Measurements from ENCODE around the gene TRH.

The TRH gene

GRCh38 chr3:129950318-129951046 lies 24.0 kb upstream of the TRH start:
- DNase-seq (ENCODE audit: low read depth) = no peak
- TF ChIP-seq, protein P1, sequence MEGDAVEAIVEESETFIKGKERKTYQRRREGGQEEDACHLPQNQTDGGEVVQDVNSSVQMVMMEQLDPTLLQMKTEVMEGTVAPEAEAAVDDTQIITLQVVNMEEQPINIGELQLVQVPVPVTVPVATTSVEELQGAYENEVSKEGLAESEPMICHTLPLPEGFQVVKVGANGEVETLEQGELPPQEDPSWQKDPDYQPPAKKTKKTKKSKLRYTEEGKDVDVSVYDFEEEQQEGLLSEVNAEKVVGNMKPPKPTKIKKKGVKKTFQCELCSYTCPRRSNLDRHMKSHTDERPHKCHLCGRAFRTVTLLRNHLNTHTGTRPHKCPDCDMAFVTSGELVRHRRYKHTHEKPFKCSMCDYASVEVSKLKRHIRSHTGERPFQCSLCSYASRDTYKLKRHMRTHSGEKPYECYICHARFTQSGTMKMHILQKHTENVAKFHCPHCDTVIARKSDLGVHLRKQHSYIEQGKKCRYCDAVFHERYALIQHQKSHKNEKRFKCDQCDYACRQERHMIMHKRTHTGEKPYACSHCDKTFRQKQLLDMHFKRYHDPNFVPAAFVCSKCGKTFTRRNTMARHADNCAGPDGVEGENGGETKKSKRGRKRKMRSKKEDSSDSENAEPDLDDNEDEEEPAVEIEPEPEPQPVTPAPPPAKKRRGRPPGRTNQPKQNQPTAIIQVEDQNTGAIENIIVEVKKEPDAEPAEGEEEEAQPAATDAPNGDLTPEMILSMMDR (IDR thresholded peaks at IDR 0.05; ENCODE audit: insufficient read depth, low read depth, low read length, missing control alignments) = no peak
- no peak overlapping the region for H3K4me3 ChIP-seq (ENCODE audit: low read length)

DNA sequence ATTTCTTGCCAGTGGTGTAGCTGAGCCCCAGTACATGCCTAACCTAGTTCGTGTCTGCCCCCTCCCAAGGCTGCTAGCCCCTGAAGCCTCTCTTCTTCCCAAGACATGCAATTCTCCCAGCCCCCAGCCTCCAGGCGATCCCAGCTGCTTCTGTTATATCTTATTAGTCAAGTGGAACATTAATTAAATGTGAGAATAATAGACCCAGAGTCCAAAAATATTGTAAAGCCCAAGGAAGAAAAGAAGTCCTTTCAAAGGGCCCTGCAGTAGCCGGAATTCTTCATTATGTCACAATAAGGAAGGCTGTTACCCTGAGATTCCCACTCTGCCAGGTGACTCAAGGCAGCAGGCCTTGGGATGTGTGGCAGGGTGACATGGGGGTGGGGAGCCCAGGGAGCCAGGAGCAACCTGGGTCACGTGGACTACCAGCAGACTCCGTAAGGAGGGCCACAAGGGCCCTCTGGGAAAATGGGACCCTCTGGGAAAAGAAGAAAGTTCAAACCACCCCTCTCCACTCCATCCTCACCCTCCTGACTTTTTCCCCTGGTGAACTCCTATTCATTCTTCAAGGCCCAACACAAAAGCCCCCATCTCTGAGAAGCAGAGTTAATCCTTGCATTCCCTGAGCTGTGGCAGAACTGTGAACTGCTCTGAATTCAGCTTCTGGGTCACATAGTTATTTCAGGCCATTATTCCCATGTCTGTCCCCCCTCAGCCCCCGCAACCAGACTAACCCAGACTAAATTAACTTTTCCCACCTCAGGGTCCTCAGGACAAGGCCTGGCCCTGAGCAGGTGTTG lies 21.8 kb upstream of the TRH start:
- no peak for DNase-seq (ENCODE audit: low read depth)
- TF ChIP-seq, protein P1 (IDR thresholded peaks at IDR 0.05; ENCODE audit: insufficient read depth, low read depth, low read length, missing control alignments) = no peak

DNA sequence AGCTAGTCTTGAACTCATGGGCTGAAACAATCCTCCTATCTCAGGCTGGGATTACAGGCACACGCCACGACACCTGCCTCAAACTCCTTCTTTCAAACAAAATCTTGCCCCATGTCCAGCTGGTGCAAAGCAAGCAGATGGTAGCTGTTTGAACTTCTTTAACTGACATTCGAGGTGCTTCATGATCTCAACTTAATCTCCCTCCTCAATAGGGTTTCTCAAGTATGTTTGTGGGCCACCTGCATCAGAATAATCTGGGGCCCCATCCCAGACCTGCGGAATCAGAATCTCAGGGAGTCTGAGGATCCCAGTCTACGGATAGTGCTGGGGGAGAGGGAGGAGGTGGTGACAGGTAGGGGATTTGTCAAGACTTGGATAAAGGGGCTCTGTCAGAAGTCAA lies 20.9 kb upstream of the TRH start:
- no peak for DNase-seq (ENCODE audit: low read depth)
- TF ChIP-seq, protein P1 (IDR thresholded peaks at IDR 0.05; ENCODE audit: insufficient read depth, low read depth, low read length, missing control alignments) = no peak
- no peak overlapping the region for H3K4me3 ChIP-seq (ENCODE audit: low read length)

More for the DNA sequence above, 21.8 kb upstream of the TRH start:
- H3K4me3 ChIP-seq (ENCODE audit: low read length) = no peak overlapping the region

DNA sequence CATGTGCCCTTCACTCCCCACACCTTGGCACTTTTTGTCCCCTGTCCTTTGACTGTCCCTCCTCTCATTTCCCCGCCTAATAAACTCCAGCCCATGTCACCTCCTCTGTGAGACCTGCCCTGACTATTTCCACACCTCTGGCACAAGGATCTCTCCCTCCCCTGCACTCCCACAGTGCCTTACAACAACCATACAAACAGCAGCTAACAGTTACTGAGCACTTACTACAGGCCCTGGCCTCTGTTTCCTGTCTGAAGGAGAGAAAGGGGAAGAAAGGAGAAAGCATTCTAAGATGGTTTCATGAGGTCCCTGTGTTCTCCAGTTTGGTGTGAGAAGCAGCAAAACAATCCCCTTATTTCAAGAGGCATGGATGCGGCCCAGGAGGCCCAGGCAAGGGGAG lies 20.0 kb upstream of the TRH start:
- no peak overlapping the region for H3K4me3 ChIP-seq (ENCODE audit: low read length)
- TF ChIP-seq, protein P1 (IDR thresholded peaks at IDR 0.05; ENCODE audit: insufficient read depth, low read depth, low read length, missing control alignments) = no peak
- DNase-seq (ENCODE audit: low read depth) = no peak

DNA sequence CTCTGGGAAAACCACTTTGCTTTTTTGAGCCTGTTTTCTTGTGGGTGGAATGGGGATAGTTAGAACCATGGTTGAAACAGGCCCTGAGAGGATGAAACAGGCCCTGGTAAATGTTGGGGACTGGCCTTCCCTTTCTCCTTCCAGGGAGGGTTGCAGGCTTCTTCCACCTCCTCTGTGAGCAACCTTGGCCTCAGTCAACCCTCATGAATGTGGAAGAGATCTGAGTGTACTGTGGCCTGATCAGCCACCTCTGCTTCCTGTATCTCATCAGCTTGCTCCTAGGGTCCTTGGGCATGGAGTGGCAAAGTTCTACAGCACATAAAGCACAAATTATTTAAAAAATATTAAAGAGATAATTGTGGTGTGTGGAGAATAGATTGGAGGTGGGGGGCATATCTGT lies 17.6 kb upstream of the TRH start:
- TF ChIP-seq, protein P1 (IDR thresholded peaks at IDR 0.05; ENCODE audit: insufficient read depth, low read depth, low read length, missing control alignments) = no peak
- DNase-seq (ENCODE audit: low read depth) = no peak
- H3K4me3 ChIP-seq (ENCODE audit: low read length) = no peak overlapping the region

DNA sequence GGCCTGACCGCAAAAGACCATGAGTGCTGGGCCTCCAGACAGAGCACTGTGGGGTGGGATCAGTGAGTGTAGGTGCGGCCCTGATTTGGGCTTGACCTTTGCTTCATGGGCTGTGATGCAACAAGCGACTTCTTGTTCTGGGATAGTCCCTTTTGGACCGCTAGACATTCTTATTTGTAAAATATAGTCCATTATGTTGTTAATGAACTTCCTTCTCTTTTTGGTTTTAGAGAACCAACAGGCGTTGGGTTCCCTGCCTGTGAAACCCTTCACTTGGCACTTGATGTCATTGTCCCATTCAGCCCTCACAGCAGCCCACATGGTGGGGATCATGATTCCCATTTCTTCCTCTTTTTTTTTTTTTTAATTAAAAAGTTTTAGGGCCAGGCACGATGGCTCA lies 15.8 kb upstream of the TRH start:
- no peak for DNase-seq (ENCODE audit: low read depth)
- no peak overlapping the region for H3K4me3 ChIP-seq (ENCODE audit: low read length)
- TF ChIP-seq, protein P1 (IDR thresholded peaks at IDR 0.05; ENCODE audit: insufficient read depth, low read depth, low read length, missing control alignments) = no peak

Data from epithelial cell of esophagus (primary cell).